Measurements from ENCODE around the gene CHRM5. TPM values are rescaled to one million over a fixed set of nuclear protein-coding genes. Genes with fewer than 3 reads are reported as not detected.

Gene CHRM5
- total RNA-seq, 1 donor from 2014 or later = not detected

- no peaks in the 10 kb centered on the region for H3K36me3 ChIP-seq (ENCODE audit: control insufficient read depth, insufficient read depth, low read length)
- no peaks in the 10 kb centered on the region for H3K27me3 ChIP-seq (ENCODE audit: control insufficient read depth, insufficient read depth, low read length)
- DNase-seq (ENCODE audit: low read depth) = peak; percentile 29
- FAIRE-seq = no peak
- no peak for TF ChIP-seq CTCF (IDR thresholded peaks at IDR 0.05; ENCODE audit: insufficient read depth, low read length, severe bottlenecking)
- no peak overlapping the region for H3K4me3 ChIP-seq (ENCODE audit: low read depth, low read length)
Observed at GRCh38 chr15:34055868-34056595, 87.7 kb downstream of the CHRM5 start.

GRCh38 chr15:34056911-34057310, 88.6 kb downstream of the CHRM5 start:
- TF ChIP-seq CTCF (IDR thresholded peaks at IDR 0.05; ENCODE audit: insufficient read depth, low read length, severe bottlenecking) = no peak
- FAIRE-seq (no peak), DNase-seq (ENCODE audit: low read depth) (no peak)
- Histone ChIP-seq H3K36me3 (ENCODE audit: control insufficient read depth, insufficient read depth, low read length) (no peaks in the 10 kb centered on the region), H3K4me3 (ENCODE audit: low read depth, low read length) (no peak overlapping the region), H3K27me3 (ENCODE audit: control insufficient read depth, insufficient read depth, low read length) (no peaks in the 10 kb centered on the region)

- FAIRE-seq = no peak
- H3K4me3 ChIP-seq (ENCODE audit: low read depth, low read length) = no peak overlapping the region
- no peak for TF ChIP-seq CTCF (IDR thresholded peaks at IDR 0.05; ENCODE audit: insufficient read depth, low read length, severe bottlenecking)
Observed at GRCh38 chr15:34059476-34059875, 91.2 kb downstream of the CHRM5 start.

GRCh38 chr15:34059946-34060345, 91.6 kb downstream of the CHRM5 start:
- FAIRE-seq (no peak), DNase-seq (ENCODE audit: low read depth) (no peak)
- Histone ChIP-seq H3K27me3 (ENCODE audit: control insufficient read depth, insufficient read depth, low read length) (no peaks in the 10 kb centered on the region), H3K4me3 (ENCODE audit: low read depth, low read length) (no peak overlapping the region), H3K36me3 (ENCODE audit: control insufficient read depth, insufficient read depth, low read length) (no peaks in the 10 kb centered on the region)
- TF ChIP-seq CTCF (IDR thresholded peaks at IDR 0.05; ENCODE audit: insufficient read depth, low read length, severe bottlenecking) = no peak

More at GRCh38 chr15:34059476-34059875, 91.2 kb downstream of the CHRM5 start:
- Histone ChIP-seq H3K36me3 (ENCODE audit: control insufficient read depth, insufficient read depth, low read length) (no peaks in the 10 kb centered on the region), H3K27me3 (ENCODE audit: control insufficient read depth, insufficient read depth, low read length) (no peaks in the 10 kb centered on the region)
- no peak for DNase-seq (ENCODE audit: low read depth)

GRCh38 chr15:34064438-34064837, 96.1 kb downstream of the CHRM5 start:
- H3K4me3 ChIP-seq (ENCODE audit: low read depth, low read length) = no peak overlapping the region
- no peaks in the 10 kb centered on the region for H3K27me3 ChIP-seq (ENCODE audit: control insufficient read depth, insufficient read depth, low read length)
- FAIRE-seq (no peak), DNase-seq (ENCODE audit: low read depth) (peak; percentile 76)
- TF ChIP-seq CTCF (IDR thresholded peaks at IDR 0.05; ENCODE audit: insufficient read depth, low read length, severe bottlenecking) = no peak
- H3K36me3 ChIP-seq (ENCODE audit: control insufficient read depth, insufficient read depth, low read length) = no peaks in the 10 kb centered on the region

- DNase-seq (ENCODE audit: low read depth) (no peak), FAIRE-seq (no peak)
- Histone ChIP-seq H3K36me3 (ENCODE audit: control insufficient read depth, insufficient read depth, low read length) (no peaks in the 10 kb centered on the region), H3K27me3 (ENCODE audit: control insufficient read depth, insufficient read depth, low read length) (no peaks in the 10 kb centered on the region), H3K4me3 (ENCODE audit: low read depth, low read length) (no peak overlapping the region)
- TF ChIP-seq CTCF (IDR thresholded peaks at IDR 0.05; ENCODE audit: insufficient read depth, low read length, severe bottlenecking) = no peak
Observed at GRCh38 chr15:34065261-34065660, 97.0 kb downstream of the CHRM5 start.
